WTC11 (cell line): ENCODE results near the gene NEK2. TPM values are rescaled to one million over a fixed set of nuclear protein-coding genes. Genes with fewer than 3 reads are reported as not detected.

Experiments
- ATAC-seq: fragments of 200-7000 bp; cut with Tn5 transposase; 2 replicates; pipeline ENCODE4 v1.10.0; 2021; ENCODE audit warnings: mild to moderate bottlenecking, moderate library complexity
- CTCF ChIA-PET: fragments of 300-600 bp; sonication (Branson Sonifier 250); formaldehyde crosslinking; loops from one replicate; lab custom pipeline; 2021; ENCODE audit warnings: antibody characterized with exemption; lab: Charles Lee
- POLR2A ChIA-PET: fragments of 350-600 bp; sonication (Branson Sonifier 250); formaldehyde crosslinking; loops from one replicate; lab custom pipeline; 2021; ENCODE audit warnings: antibody characterized with exemption; lab: Charles Lee
- DNase-seq: peaks from one replicate; pipeline ENCODE4 v3.0.0; 2021; ENCODE audit warnings: low spot score
- H3K27ac Mint-ChIP-seq: 2 replicates; pipeline ENCODE4 v1.8.0; 2021; ENCODE audit warnings: mixed read lengths
- H3K27me3 Mint-ChIP-seq: 2 replicates; pipeline ENCODE4 v1.8.0; 2021; ENCODE audit warnings: low read depth, mild to moderate bottlenecking, moderate library complexity, mixed read lengths
- H3K36me3 Mint-ChIP-seq: 2 replicates; pipeline ENCODE4 v1.8.0; 2021; ENCODE audit warnings: mixed read lengths
- H3K4me1 Mint-ChIP-seq: 2 replicates; pipeline ENCODE4 v1.8.0; 2022; ENCODE audit warnings: mixed read lengths
- H3K4me3 Mint-ChIP-seq: 2 replicates; pipeline ENCODE4 v1.8.0; 2021; ENCODE audit warnings: mild to moderate bottlenecking, moderate library complexity, mixed read lengths
- H3K9me3 Mint-ChIP-seq: 2 replicates; pipeline ENCODE4 v1.8.0; 2021; ENCODE audit warnings: mixed read lengths
- AR ChIP-seq: fragments of 250-450 bp; sonication (Bioruptor Pico); IDR thresholded peaks from 2 replicates; pipeline ENCODE4 v1.9.0; 2021; ENCODE audit warnings: mild to moderate bottlenecking
- ATF1 ChIP-seq: sonication (generic); formaldehyde crosslinking; IDR thresholded peaks from 2 replicates; pipeline ENCODE4 v1.8.1; 2023; ENCODE audit warnings: mild to moderate bottlenecking, moderate library complexity, missing genetic modification reagents
- ATF2 ChIP-seq: sonication (generic); formaldehyde crosslinking; IDR thresholded peaks from 2 replicates; pipeline ENCODE4 v1.8.1; 2022; ENCODE audit warnings: low read depth, missing genetic modification reagents, borderline replicate concordance
- ATF3 ChIP-seq: sonication (generic); formaldehyde crosslinking; conservative IDR thresholded peaks from 2 replicates; pipeline ENCODE4 v1.8.1; 2022; ENCODE audit warnings: mild to moderate bottlenecking, missing genetic modification reagents
- CBFB ChIP-seq: sonication (generic); formaldehyde crosslinking; IDR thresholded peaks from 2 replicates; pipeline ENCODE4 v1.8.1; 2022; ENCODE audit warnings: mild to moderate bottlenecking, low read depth, missing genetic modification reagents
- E2F1 ChIP-seq: sonication (generic); formaldehyde crosslinking; IDR thresholded peaks from 2 replicates; pipeline ENCODE4 v1.8.0; 2022; ENCODE audit warnings: mild to moderate bottlenecking, missing genetic modification reagents
- ELF4 ChIP-seq: sonication (generic); formaldehyde crosslinking; IDR thresholded peaks from 2 replicates; pipeline ENCODE4 v1.8.1; 2022; ENCODE audit warnings: low read depth, mild to moderate bottlenecking, moderate library complexity, missing genetic modification reagents
- EMX1 ChIP-seq: fragments of 250-450 bp; sonication (Bioruptor Pico); IDR thresholded peaks from 2 replicates; pipeline ENCODE4 v1.8.0; 2021; ENCODE audit warnings: mild to moderate bottlenecking
- HMGA2 ChIP-seq: fragments of 250-450 bp; sonication (Bioruptor Pico); IDR thresholded peaks from 2 replicates; pipeline ENCODE4 v1.4.0; 2021; ENCODE audit warnings: mild to moderate bottlenecking, moderate library complexity
- IRF2 ChIP-seq: sonication (generic); formaldehyde crosslinking; IDR thresholded peaks from 2 replicates; pipeline ENCODE4 v1.8.0; 2022; ENCODE audit warnings: low read depth, missing genetic modification reagents, borderline replicate concordance
- JAZF1 ChIP-seq: fragments of 250-450 bp; sonication (Bioruptor Pico); IDR thresholded peaks from 2 replicates; pipeline ENCODE4 v1.9.0; 2021; ENCODE audit warnings: moderate library complexity, mild to moderate bottlenecking, inconsistent platforms
- MAX ChIP-seq: sonication (generic); formaldehyde crosslinking; IDR thresholded peaks from 2 replicates; pipeline ENCODE4 v1.8.0; 2022; ENCODE audit warnings: mild to moderate bottlenecking, missing genetic modification reagents
- MXD4 ChIP-seq: fragments of 250-450 bp; sonication (Bioruptor Pico); IDR thresholded peaks from 2 replicates; pipeline ENCODE4 v1.8.0; 2021; ENCODE audit warnings: mild to moderate bottlenecking, moderate library complexity, borderline replicate concordance
- MYBL2 ChIP-seq: sonication (generic); formaldehyde crosslinking; IDR thresholded peaks from 2 replicates; pipeline ENCODE4 v1.8.1; 2023; ENCODE audit warnings: mild to moderate bottlenecking, moderate library complexity, missing genetic modification reagents
- NFE2L1 ChIP-seq: sonication (generic); formaldehyde crosslinking; IDR thresholded peaks from 2 replicates; pipeline ENCODE4 v1.8.1; 2023; ENCODE audit warnings: missing genetic modification reagents
- NFYB ChIP-seq: sonication (generic); formaldehyde crosslinking; conservative IDR thresholded peaks from 2 replicates; pipeline ENCODE4 v1.8.0; 2022; ENCODE audit warnings: low read depth, missing genetic modification reagents
- NR2C2 ChIP-seq: sonication (generic); formaldehyde crosslinking; IDR thresholded peaks from 2 replicates; pipeline ENCODE4 v1.8.0; 2022; ENCODE audit warnings: mild to moderate bottlenecking, missing genetic modification reagents
- NR3C1 ChIP-seq: sonication (generic); formaldehyde crosslinking; conservative IDR thresholded peaks from 2 replicates; pipeline ENCODE4 v1.8.1; 2023; ENCODE audit warnings: low read depth, mild to moderate bottlenecking, missing genetic modification reagents
- SOX15 ChIP-seq: fragments of 250-450 bp; sonication (Bioruptor Pico); IDR thresholded peaks from 2 replicates; pipeline ENCODE4 v1.9.0; 2021; ENCODE audit warnings: mild to moderate bottlenecking
- TEAD1 ChIP-seq: sonication (generic); formaldehyde crosslinking; IDR thresholded peaks from 2 replicates; pipeline ENCODE4 v1.8.0; 2022; ENCODE audit warnings: mild to moderate bottlenecking, missing genetic modification reagents
- TEAD4 ChIP-seq: sonication (generic); formaldehyde crosslinking; IDR thresholded peaks from 2 replicates; pipeline ENCODE4 v1.8.0; 2022; ENCODE audit warnings: mild to moderate bottlenecking, missing genetic modification reagents
- USF1 ChIP-seq: sonication (generic); formaldehyde crosslinking; IDR thresholded peaks from 2 replicates; pipeline ENCODE4 v1.8.0; 2022; ENCODE audit warnings: mild to moderate bottlenecking, missing genetic modification reagents
- ZNF219 ChIP-seq: sonication (generic); formaldehyde crosslinking; IDR thresholded peaks from 2 replicates; pipeline ENCODE4 v1.8.0; 2023; ENCODE audit warnings: missing genetic modification reagents, mild to moderate bottlenecking, borderline replicate concordance
- ZNF416 ChIP-seq: fragments of 250-450 bp; sonication (Bioruptor Pico); IDR thresholded peaks from 2 replicates; pipeline ENCODE4 v1.9.0; 2021; ENCODE audit warnings: mild to moderate bottlenecking, inconsistent platforms
- ZNF532 ChIP-seq: fragments of 250-450 bp; sonication (Bioruptor Pico); IDR thresholded peaks from 2 replicates; pipeline ENCODE4 v1.9.0; 2021; ENCODE audit warnings: mild to moderate bottlenecking, borderline replicate concordance
- total RNA-seq: library from RNA; stranded (reverse); gene quantifications from 3 replicates; pipeline ENCODE4 v1.2.3, GENCODE V29; 2021

Gene NEK2
- total RNA-seq, 1 experiment from 2014 or later: 23.5 TPM

- TF ChIP-seq ZNF532 (CRISPR knock-in tag): no peak
- TF ChIP-seq ELF4 (CRISPR knock-in tag): no peak
- TF ChIP-seq USF1 (CRISPR knock-in tag): no peak
- TF ChIP-seq NR3C1 (CRISPR knock-in tag): no peak
- TF ChIP-seq EMX1 (CRISPR knock-in tag): no peak
- TF ChIP-seq CBFB (CRISPR knock-in tag): no peak
- TF ChIP-seq NFYB: no peak
- no peak for TF ChIP-seq JAZF1 (CRISPR knock-in tag)
Observed at GRCh38 chr1:211704543-211704942, 29.1 kb upstream of the NEK2 start (continued).

- H3K27ac Mint-ChIP-seq: no peak overlapping the region
- no peaks in the 10 kb centered on the region for H3K36me3 Mint-ChIP-seq
- TF ChIP-seq ATF3 (CRISPR knock-in tag): no peak
- no peak for TF ChIP-seq ZNF219 (CRISPR knock-in tag)
- no peak for TF ChIP-seq E2F1 (CRISPR knock-in tag)
- TF ChIP-seq ATF1 (CRISPR knock-in tag): no peak
- no peak for TF ChIP-seq ZNF416 (CRISPR knock-in tag)
- no peak for TF ChIP-seq NFE2L1 (CRISPR knock-in tag)
- TF ChIP-seq ATF2 (CRISPR knock-in tag): no peak
- no peak for TF ChIP-seq HMGA2 (CRISPR knock-in tag)
- TF ChIP-seq TEAD4 (CRISPR knock-in tag): no peak
- TF ChIP-seq AR: no peak
- TF ChIP-seq SOX15 (CRISPR knock-in tag): no peak
- TF ChIP-seq NR3C1 (CRISPR knock-in tag): no peak
- TF ChIP-seq NR2C2 (CRISPR knock-in tag): no peak
- TF ChIP-seq IRF2 (CRISPR knock-in tag): no peak
- TF ChIP-seq MYBL2: no peak
- TF ChIP-seq MXD4 (CRISPR knock-in tag): no peak
- no peak for TF ChIP-seq TEAD1 (CRISPR knock-in tag)
- TF ChIP-seq MAX (CRISPR knock-in tag): no peak
- TF ChIP-seq, all 79 proteins: peak for 0
- H3K27me3 Mint-ChIP-seq: peaks cover 41% of the 10 kb centered on the region
- peak; percentile 54; the same call in 1 of the 2 replicates for ATAC-seq
- ChIA-PET POLR2A (no interaction called here), CTCF (no interaction called here)
- no peak overlapping the region for H3K4me3 Mint-ChIP-seq
- H3K9me3 Mint-ChIP-seq: no peaks in the 10 kb centered on the region
- DNase-seq: no peak
- peaks cover 9% of the 10 kb centered on the region for H3K4me1 Mint-ChIP-seq
Observed at GRCh38 chr1:211703812-211704537, 28.6 kb upstream of the NEK2 start.
